ENCODE measurements around the gene ZYX. TPM values are rescaled to one million over a fixed set of nuclear protein-coding genes. Genes with fewer than 3 reads are reported as not detected.
A peak's percentile ranks its signal among the peaks of the same experiment; 100 is the strongest.

The ZYX gene
- total and polyA plus RNA-seq, 2 donors (not counting 1 experiment from before 2014, with no cell fraction given): 32.3 to 53.8 TPM

- intact Hi-C loops (cut with micrococcal nuclease): loop anchor here (2.0 kb wide), 1 partner anchor 28 kb away; the partner anchor contains the start of gene ZYX
- DNase-seq: peak; percentile 47
- Histone ChIP-seq H4K20me1 (ENCODE audit: control insufficient read depth, insufficient read depth, low read length, poor library complexity, severe bottlenecking) (no peaks in the 10 kb centered on the region), H3K27ac (ENCODE audit: low read length in 2 of 2) (no peak within 1 kb of the TSS), H3K36me3 (replicated peaks in 1 of 2; ENCODE audit: control extremely low read depth in 1 of 2, control insufficient read depth in 1 of 2, extremely low read depth in 1 of 2, insufficient read depth in 2 of 2, low read length in 1 of 2) (no peaks in the 10 kb centered on the region), H3K4me2 (replicated peaks; ENCODE audit: low read depth, low read length, poor library complexity, severe bottlenecking) (peak within 1 kb of the TSS; percentile 76), H3K4me1 (ENCODE audit: control insufficient read depth in 2 of 2, insufficient read depth in 2 of 2, low read length in 2 of 2) (peaks cover 27 to 29% of the 10 kb centered on the region in 2 donors), H3K79me2 (ENCODE audit: control insufficient read depth, insufficient read depth, low read length) (no peaks in the 10 kb centered on the region), H3K9me3 (ENCODE audit: control extremely low read depth in 1 of 3, control insufficient read depth in 2 of 3, insufficient read depth in 1 of 3, low read length in 2 of 3) (no peaks in the 10 kb centered on the region), H3K27me3 (replicated peaks in 1 of 4; ENCODE audit: control extremely low read depth in 1 of 4, control insufficient read depth in 3 of 4, insufficient read depth in 4 of 4, low read length in 3 of 4) (peaks cover 0 to 36% (median 16%) of the 10 kb centered on the region in 4 experiments), H3K9ac (ENCODE audit: low read length) (peak within 1 kb of the TSS; percentile 55), H2AFZ (ENCODE audit: insufficient read depth, low read depth, low read length, poor library complexity, severe bottlenecking) (peak within 1 kb of the TSS; percentile 57), H3K4me3 (ENCODE audit: control extremely low read depth in 1 of 5, extremely low read depth in 1 of 5, insufficient read depth in 1 of 5, low read depth in 2 of 5, low read length in 4 of 5) (peak within 1 kb of the TSS in 4 of 5 experiments; percentile 18 to 38 (median 36))
- WGBS (ENCODE audit: insufficient coverage): 12% methylated on average over 20 of the region's 39 CpGs
- H3K27me3 Mint-ChIP-seq: peaks cover 32% of the 10 kb centered on the region
- ATAC-seq (ENCODE audit: low read depth): peak; percentile 74
- H3K27ac Mint-ChIP-seq: no peak within 1 kb of the TSS
- TF ChIP-seq, protein P1, sequence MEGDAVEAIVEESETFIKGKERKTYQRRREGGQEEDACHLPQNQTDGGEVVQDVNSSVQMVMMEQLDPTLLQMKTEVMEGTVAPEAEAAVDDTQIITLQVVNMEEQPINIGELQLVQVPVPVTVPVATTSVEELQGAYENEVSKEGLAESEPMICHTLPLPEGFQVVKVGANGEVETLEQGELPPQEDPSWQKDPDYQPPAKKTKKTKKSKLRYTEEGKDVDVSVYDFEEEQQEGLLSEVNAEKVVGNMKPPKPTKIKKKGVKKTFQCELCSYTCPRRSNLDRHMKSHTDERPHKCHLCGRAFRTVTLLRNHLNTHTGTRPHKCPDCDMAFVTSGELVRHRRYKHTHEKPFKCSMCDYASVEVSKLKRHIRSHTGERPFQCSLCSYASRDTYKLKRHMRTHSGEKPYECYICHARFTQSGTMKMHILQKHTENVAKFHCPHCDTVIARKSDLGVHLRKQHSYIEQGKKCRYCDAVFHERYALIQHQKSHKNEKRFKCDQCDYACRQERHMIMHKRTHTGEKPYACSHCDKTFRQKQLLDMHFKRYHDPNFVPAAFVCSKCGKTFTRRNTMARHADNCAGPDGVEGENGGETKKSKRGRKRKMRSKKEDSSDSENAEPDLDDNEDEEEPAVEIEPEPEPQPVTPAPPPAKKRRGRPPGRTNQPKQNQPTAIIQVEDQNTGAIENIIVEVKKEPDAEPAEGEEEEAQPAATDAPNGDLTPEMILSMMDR (IDR thresholded peaks at IDR 0.05): no peak
- TF ChIP-seq EZH2 (IDR thresholded peaks at IDR 0.05; ENCODE audit: borderline replicate concordance, insufficient read depth, low read depth, low read length, poor library complexity, severe bottlenecking): no peak
- H3K4me3 Mint-ChIP-seq: peak within 1 kb of the TSS; percentile 76
- no peaks in the 10 kb centered on the region for H3K9me3 Mint-ChIP-seq (ENCODE audit: insufficient read depth)
- ChIA-PET CTCF (interaction anchor here (0.6 to 3.0 kb wide), 4 partner anchors 7 to 168 kb away, joined by 3 to 23 read pairs (median 16); no protein-coding TSS in a partner anchor), POLR2A (interaction anchor here (1.0 to 1.4 kb wide), 2 partner anchors 27 to 29 kb away, joined by 3 to 4 read pairs; no protein-coding TSS in a partner anchor)
- peaks cover 29% of the 10 kb centered on the region for H3K4me1 Mint-ChIP-seq
These were observed 27.8 kb downstream of the ZYX start, which contains the start of gene EPHA1 for GRCh38 chr7:143408686-143409561. TSS of gene EPHA1 (minus strand) at chr7:143408856. CDS start at chr7:143408805, 51 bp downstream.
